DND-41 (cell line): ENCODE data around the gene ARHGAP22.

Experiments
- ATAC-seq: fragments of 200-7000 bp; cut with Tn5 transposase; 3 replicates; pipeline ENCODE4 v1.9.1; 2021; ENCODE audit warnings: low read depth; ENCODE audit not compliant: insufficient read depth
- DNase-seq: peaks from one replicate; pipeline ENCODE4 v3.0.0-alpha.2; 2020
- H2AFZ ChIP-seq: 2 replicates; pipeline ENCODE4 v1.6.0; 2012; ENCODE audit warnings: low read depth, low read length
- H3K27ac ChIP-seq: 2 replicates; pipeline ENCODE4 v1.5.1; 2012; ENCODE audit warnings: low read length, inconsistent platforms
- H3K27me3 ChIP-seq: fragments of 200-600 bp; sonication (generic); 2 replicates; pipeline ENCODE4 v1.6.0; 2012; ENCODE audit warnings: low read length, mild to moderate bottlenecking, inconsistent platforms; ENCODE audit not compliant: insufficient read depth, poor library complexity
- H3K36me3 ChIP-seq: 2 replicates; pipeline ENCODE4 v1.5.1; 2012; ENCODE audit warnings: low read length, inconsistent platforms; ENCODE audit not compliant: insufficient read depth
- H3K4me1 ChIP-seq: 2 replicates; pipeline ENCODE4 v1.5.1; 2012; ENCODE audit warnings: mild to moderate bottlenecking, low read length; ENCODE audit not compliant: insufficient read depth
- H3K4me2 ChIP-seq: 2 replicates; pipeline ENCODE4 v1.6.0; 2012; ENCODE audit warnings: mild to moderate bottlenecking, moderate library complexity, low read length, inconsistent platforms; ENCODE audit not compliant: insufficient read depth
- H3K4me3 ChIP-seq, 2 experiments: fragments of 200-600 bp in 1 of 2; shearing (Covaris generic) in 1 of 2; 2 replicates each; pipeline ENCODE4 v1.5.1; 2012 to 2016; ENCODE audit warnings: inconsistent platforms in 2 of 2, low read length in 2 of 2, mild to moderate bottlenecking in 2 of 2, low read depth in 1 of 2, moderate library complexity in 1 of 2
- H3K79me2 ChIP-seq: 2 replicates; pipeline ENCODE4 v1.6.0; 2012; ENCODE audit warnings: low read length, inconsistent platforms; ENCODE audit not compliant: insufficient read depth
- H3K9ac ChIP-seq: 2 replicates; pipeline ENCODE4 v1.6.0; 2012; ENCODE audit warnings: low read depth, mild to moderate bottlenecking, inconsistent platforms, low read length, moderate library complexity
- H3K9me3 ChIP-seq: 2 replicates; pipeline ENCODE4 v1.5.1; 2012; ENCODE audit warnings: low read length, moderate library complexity, mild to moderate bottlenecking, inconsistent platforms; ENCODE audit not compliant: insufficient read depth, severe bottlenecking
- H4K20me1 ChIP-seq: 2 replicates; pipeline ENCODE4 v1.6.0; 2012; ENCODE audit warnings: low read length; ENCODE audit not compliant: insufficient read depth
- EZH2 ChIP-seq: IDR thresholded peaks from 3 replicates; pipeline ENCODE4 v1.6.1; 2012; ENCODE audit warnings: borderline replicate concordance, low read depth, mild to moderate bottlenecking, moderate library complexity, low read length, inconsistent platforms; ENCODE audit not compliant: severe bottlenecking
- TF ChIP-seq, protein P1 (sequence below): IDR thresholded peaks from 2 replicates; pipeline ENCODE4 v1.5.1; 2012; ENCODE audit warnings: borderline replicate concordance, low read length, moderate library complexity, mild to moderate bottlenecking; ENCODE audit not compliant: poor library complexity, severe bottlenecking; ENCODE audit errors: extremely low read depth

Gene ARHGAP22

DNA sequence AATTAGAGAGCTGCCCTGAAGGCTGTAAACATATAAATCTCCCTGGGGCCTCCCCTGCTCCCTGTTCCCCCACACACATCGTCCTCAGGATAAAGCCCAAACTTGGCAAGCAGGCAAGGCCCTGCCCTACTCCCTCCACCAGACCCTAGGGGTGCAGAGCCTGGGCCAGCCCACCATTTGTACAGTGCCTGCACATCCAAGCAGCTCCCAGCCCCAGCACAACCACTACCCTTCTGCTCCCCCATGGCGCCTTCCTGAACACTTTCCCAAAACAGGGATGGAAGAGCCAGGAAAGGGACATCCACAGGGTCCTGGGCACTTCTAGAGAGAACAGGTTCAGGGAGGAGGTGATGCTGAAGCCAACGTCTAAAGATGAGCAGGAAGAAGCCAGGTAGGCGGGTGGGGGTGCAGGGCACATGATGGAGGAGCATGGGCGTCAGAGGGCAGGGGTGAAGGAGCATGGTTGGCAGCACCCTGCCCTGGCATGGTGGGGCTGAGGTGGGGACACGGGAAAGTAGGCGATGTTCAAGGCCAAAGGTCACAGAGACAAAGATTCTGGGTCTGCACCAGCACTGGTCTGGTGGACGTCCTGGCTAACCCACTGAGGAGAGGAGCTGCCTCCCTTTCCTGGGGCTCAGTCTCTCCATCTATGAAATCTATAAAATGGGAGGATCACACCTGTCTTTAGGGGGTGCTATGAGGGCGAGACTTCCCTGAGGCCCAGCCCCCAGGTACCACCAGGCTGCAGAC is 140.6 kb downstream of the ARHGAP22 start:
- H3K36me3 ChIP-seq, result no peaks in the 10 kb centered on the region
- H3K4me1 ChIP-seq, result no peaks in the 10 kb centered on the region
- ATAC-seq (no peak), DNase-seq (peak; percentile 2)
- H2AFZ ChIP-seq, result no peak overlapping the region
- TF ChIP-seq, protein P1, sequence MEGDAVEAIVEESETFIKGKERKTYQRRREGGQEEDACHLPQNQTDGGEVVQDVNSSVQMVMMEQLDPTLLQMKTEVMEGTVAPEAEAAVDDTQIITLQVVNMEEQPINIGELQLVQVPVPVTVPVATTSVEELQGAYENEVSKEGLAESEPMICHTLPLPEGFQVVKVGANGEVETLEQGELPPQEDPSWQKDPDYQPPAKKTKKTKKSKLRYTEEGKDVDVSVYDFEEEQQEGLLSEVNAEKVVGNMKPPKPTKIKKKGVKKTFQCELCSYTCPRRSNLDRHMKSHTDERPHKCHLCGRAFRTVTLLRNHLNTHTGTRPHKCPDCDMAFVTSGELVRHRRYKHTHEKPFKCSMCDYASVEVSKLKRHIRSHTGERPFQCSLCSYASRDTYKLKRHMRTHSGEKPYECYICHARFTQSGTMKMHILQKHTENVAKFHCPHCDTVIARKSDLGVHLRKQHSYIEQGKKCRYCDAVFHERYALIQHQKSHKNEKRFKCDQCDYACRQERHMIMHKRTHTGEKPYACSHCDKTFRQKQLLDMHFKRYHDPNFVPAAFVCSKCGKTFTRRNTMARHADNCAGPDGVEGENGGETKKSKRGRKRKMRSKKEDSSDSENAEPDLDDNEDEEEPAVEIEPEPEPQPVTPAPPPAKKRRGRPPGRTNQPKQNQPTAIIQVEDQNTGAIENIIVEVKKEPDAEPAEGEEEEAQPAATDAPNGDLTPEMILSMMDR, result no peak
- TF ChIP-seq EZH2, result no peak
- H3K9ac ChIP-seq, result no peak overlapping the region
- H3K27ac ChIP-seq, result no peak overlapping the region
- no peaks in the 10 kb centered on the region for H3K27me3 ChIP-seq
- H3K9me3 ChIP-seq, result no peaks in the 10 kb centered on the region
- no peaks in the 10 kb centered on the region for H3K79me2 ChIP-seq
- no peak overlapping the region for H3K4me2 ChIP-seq
- H4K20me1 ChIP-seq, result no peaks in the 10 kb centered on the region
- no peak overlapping the region for H3K4me3 ChIP-seq

DNA sequence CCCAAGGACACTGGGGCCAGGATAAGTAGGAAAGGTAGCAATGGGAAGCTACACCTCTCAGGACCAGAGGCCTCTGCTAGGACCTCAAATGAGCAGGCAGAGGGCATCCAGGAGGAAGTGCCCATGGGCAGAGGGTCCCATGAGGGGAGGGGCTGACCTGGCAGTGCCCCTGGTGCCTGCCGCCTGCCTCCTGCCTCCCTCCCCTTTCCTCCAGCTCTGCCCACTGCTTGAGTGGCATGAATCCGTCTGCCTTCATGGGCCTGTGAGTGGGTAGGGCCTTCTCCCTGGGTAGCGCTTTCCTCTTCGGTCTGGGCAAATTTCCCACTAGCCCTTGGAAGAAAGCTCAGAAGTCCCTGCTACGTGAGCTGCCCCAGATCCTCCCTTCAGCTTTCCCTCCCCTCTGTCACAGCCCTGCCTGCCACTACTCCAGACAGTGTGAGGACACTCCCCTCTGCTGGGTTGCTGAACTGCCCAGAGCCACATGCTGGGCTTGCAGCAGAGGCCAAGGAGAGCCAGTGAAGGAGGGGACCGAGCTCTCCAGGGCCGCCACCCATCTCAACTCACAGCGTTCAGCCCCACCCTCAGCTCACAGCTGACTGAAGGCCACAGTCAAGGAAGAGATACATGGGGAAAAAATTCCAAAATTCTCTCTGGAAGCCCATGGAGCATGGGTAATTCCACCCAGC is 141.4 kb downstream of the ARHGAP22 start:
- DNase-seq (peak; percentile 2), ATAC-seq (no peak)
- H3K9me3 ChIP-seq, result no peaks in the 10 kb centered on the region
- H3K36me3 ChIP-seq, result no peaks in the 10 kb centered on the region
- no peaks in the 10 kb centered on the region for H3K27me3 ChIP-seq
- no peaks in the 10 kb centered on the region for H3K4me1 ChIP-seq
- no peak for TF ChIP-seq EZH2
- TF ChIP-seq, protein P1, result no peak
- no peak overlapping the region for H3K4me2 ChIP-seq
- H4K20me1 ChIP-seq, result no peaks in the 10 kb centered on the region
- H3K79me2 ChIP-seq, result no peaks in the 10 kb centered on the region
- H3K27ac ChIP-seq, result no peak overlapping the region
- no peak overlapping the region for H3K4me3 ChIP-seq
- H2AFZ ChIP-seq, result no peak overlapping the region
- H3K9ac ChIP-seq, result no peak overlapping the region

DNA sequence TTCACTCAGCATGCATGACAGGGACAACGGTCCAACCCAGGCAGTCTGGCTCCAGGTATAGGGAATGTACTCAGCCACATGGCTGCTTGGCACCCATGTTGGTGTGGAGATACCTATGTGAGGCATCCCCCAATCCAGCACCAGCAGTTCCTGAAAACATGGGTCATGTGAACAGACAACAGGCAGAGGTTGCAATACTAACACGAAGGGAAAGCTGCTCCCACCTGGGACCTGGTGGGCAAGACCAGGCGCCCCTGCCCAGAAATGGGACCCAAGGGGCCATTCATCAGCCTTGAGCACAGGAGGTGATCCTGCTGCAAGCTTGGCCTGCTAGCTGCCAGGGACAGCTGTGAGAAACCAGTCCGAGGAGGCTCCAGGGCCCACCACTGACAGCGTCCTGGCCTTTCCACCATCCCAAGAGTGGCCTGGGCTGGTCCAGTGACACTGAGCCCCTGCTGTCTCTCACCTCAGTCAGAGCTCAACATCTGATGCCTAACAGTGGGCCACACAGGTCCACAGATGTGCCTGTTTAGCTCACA is 142.3 kb downstream of the ARHGAP22 start:
- DNase-seq (no peak), ATAC-seq (no peak)
- H3K9me3 ChIP-seq, result no peaks in the 10 kb centered on the region
- no peak overlapping the region for H3K9ac ChIP-seq
- H3K36me3 ChIP-seq, result no peaks in the 10 kb centered on the region
- H3K4me2 ChIP-seq, result no peak overlapping the region
- no peaks in the 10 kb centered on the region for H3K27me3 ChIP-seq
- no peaks in the 10 kb centered on the region for H4K20me1 ChIP-seq
- TF ChIP-seq, protein P1, result no peak
- TF ChIP-seq EZH2, result no peak
- H3K4me3 ChIP-seq, result no peak overlapping the region
- no peaks in the 10 kb centered on the region for H3K4me1 ChIP-seq
- H3K27ac ChIP-seq, result no peak overlapping the region
- no peaks in the 10 kb centered on the region for H3K79me2 ChIP-seq
- H2AFZ ChIP-seq, result no peak overlapping the region
